Karpas-422 (cell line): ENCODE results near the gene CDC5L. TPM values are rescaled to one million over a fixed set of nuclear protein-coding genes. Genes with fewer than 3 reads are reported as not detected.
A peak's percentile ranks its signal among the peaks of the same experiment; 100 is the strongest.

ENCODE experiments used
- DNase-seq: peaks from one replicate; pipeline ENCODE4 v3.0.0-alpha.2; 2015
- H2AFZ ChIP-seq: fragments of 200-600 bp; sonication (generic); 2 replicates; pipeline ENCODE4 v1.6.1; 2014; ENCODE audit warnings: antibody characterized with exemption, low read length, mixed read lengths
- H3K27ac ChIP-seq: fragments of 200-600 bp; sonication (generic); 2 replicates; pipeline ENCODE4 v1.5.1; 2014; ENCODE audit warnings: mild to moderate bottlenecking, low read length, moderate library complexity
- H3K27me3 ChIP-seq: fragments of 200-600 bp; sonication (generic); 2 replicates; pipeline ENCODE4 v1.6.1; 2014; ENCODE audit warnings: low read length, mixed read lengths
- H3K36me3 ChIP-seq: fragments of 200-600 bp; sonication (generic); 2 replicates; pipeline ENCODE4 v1.6.1; 2014; ENCODE audit warnings: low read length, mixed read lengths; ENCODE audit not compliant: insufficient read depth
- H3K4me1 ChIP-seq: fragments of 200-600 bp; sonication (generic); 2 replicates; pipeline ENCODE4 v1.6.1; 2014; ENCODE audit warnings: mild to moderate bottlenecking, low read length, mixed read lengths
- H3K4me2 ChIP-seq: fragments of 200-600 bp; sonication (generic); 2 replicates; pipeline ENCODE4 v1.6.1; 2014; ENCODE audit warnings: low read length, low read depth, mild to moderate bottlenecking; ENCODE audit not compliant: poor library complexity, severe bottlenecking
- H3K4me3 ChIP-seq: fragments of 200-600 bp; sonication (generic); 2 replicates; pipeline ENCODE4 v1.5.1; 2014; ENCODE audit warnings: mild to moderate bottlenecking, antibody characterized with exemption, low read length, mixed read lengths
- H3K79me2 ChIP-seq: fragments of 200-600 bp; sonication (generic); 2 replicates; pipeline ENCODE4 v1.6.1; 2014; ENCODE audit warnings: mild to moderate bottlenecking, low read length, mixed read lengths
- H3K9ac ChIP-seq: fragments of 200-600 bp; sonication (generic); 2 replicates; pipeline ENCODE4 v1.6.0; 2014; ENCODE audit warnings: low read length
- H3K9me2 ChIP-seq: fragments of 200-600 bp; sonication (generic), shearing (Covaris generic); replicated peaks from 2 replicates; pipeline ENCODE4 v1.6.0; 2014; ENCODE audit warnings: mild to moderate bottlenecking, low read length, moderate library complexity; ENCODE audit not compliant: insufficient read depth
- H3K9me3 ChIP-seq: fragments of 300-700, 200-600 bp; sonication (generic); 2 replicates; pipeline ENCODE4 v1.6.1; 2014; ENCODE audit warnings: low read length, mixed read lengths
- H4K20me1 ChIP-seq: fragments of 200-600 bp; sonication (generic); 2 replicates; pipeline ENCODE4 v1.6.1; 2014; ENCODE audit warnings: mild to moderate bottlenecking, antibody characterized with exemption, low read length, low read depth; ENCODE audit not compliant: insufficient read depth
- total RNA-seq: library from RNA; depleted of rRNA; stranded (reverse); fragments of >200 nt; shearing (Covaris generic); gene quantifications from 2 replicates; pipeline ENCODE4 v1.2.3, GENCODE V29; 2014; ENCODE audit warnings: low replicate concordance

CDC5L gene
- total RNA-seq, 1 experiment from 2014 or later, result 19.1 TPM

DNA sequence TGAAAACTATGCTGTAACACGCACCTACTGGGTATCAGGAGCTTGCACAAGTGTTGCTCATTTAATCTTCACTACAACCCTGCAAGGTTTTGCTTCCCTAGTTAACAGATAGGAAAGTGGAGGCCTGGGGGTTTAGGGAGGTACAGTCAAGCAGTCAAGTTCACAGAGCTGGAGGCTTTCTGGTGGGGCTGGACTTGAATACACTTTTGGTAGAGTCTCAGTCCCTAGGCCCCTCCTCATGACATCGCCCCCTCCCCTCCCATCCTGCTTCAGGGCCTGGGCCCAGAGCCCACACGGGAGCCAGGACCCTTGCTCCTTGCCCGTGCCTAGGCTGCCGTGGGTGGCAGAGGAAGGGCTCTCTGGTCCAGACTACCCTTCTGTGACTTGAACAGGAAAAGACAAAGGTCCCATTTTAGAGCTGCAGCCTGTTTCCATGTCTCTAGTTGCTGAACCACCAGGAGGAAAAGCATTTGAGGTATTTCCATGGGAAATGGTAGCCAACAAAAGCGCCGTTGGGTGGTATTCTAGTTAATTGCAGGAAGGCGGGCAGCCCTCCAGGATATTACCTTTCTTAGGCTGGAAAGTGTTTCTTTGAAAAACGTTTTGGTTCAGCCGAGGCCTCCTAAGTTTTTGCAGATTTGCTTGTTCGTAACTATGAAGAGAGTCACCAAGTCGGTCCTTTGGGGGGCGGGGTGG lies 84.9 kb downstream of the CDC5L start:
- no peak for DNase-seq
- Histone ChIP-seq H3K79me2 (no peaks in the 10 kb centered on the region), H3K27me3 (no peaks in the 10 kb centered on the region), H3K9me2 (no peaks in the 10 kb centered on the region), H3K27ac (no peak overlapping the region), H3K4me1 (peaks cover 3% of the 10 kb centered on the region; the same call in 1 of the 2 replicates), H4K20me1 (no peaks in the 10 kb centered on the region), H3K9me3 (no peaks in the 10 kb centered on the region), H3K4me2 (no peak overlapping the region), H3K9ac (no peak overlapping the region), H3K4me3 (no peak overlapping the region), H2AFZ (no peak overlapping the region), H3K36me3 (no peaks in the 10 kb centered on the region)

DNA sequence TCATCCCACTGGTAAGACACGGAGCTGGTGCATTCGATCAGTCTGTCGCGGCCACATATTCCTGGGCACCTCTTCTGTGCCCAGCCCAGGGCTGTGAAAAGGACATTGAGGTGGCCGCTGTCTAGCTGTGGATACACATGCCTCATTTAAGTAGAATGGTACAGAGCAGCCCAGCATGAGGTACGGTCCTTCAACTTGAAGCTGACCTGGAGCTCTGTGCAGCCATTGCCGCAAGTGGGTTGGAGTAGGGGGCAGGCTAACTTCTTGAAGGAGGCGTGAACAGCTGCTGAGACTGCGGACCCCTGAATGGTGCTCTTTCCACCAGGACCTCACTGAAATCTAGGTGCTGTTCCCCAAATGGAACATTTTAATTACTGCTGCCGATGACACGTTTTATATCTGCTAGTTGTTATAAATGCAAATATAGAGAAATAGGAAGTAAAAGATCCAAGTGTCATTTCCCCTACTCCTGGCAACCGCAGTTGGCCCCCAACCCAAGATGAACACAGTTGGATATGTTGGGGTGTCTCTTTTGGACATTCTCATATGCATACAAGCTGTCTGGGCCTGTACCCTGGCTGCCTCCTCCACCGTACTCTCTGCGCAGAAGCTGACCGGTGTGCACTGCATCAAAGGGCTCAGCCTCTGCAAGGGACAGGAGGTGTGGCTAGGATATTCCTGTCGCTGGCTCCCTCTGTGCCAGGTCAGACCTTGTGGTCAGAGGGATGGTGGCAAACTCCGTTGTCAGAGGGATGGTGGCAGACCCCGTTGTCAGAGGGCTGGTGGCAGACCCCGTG lies 86.1 kb downstream of the CDC5L start:
- Histone ChIP-seq H3K27ac (no peak overlapping the region), H3K27me3 (no peaks in the 10 kb centered on the region), H3K79me2 (no peaks in the 10 kb centered on the region), H3K4me3 (no peak overlapping the region), H4K20me1 (no peaks in the 10 kb centered on the region), H3K9ac (no peak overlapping the region), H3K9me3 (no peaks in the 10 kb centered on the region), H3K9me2 (no peaks in the 10 kb centered on the region), H2AFZ (no peak overlapping the region), H3K36me3 (no peaks in the 10 kb centered on the region), H3K4me2 (no peak overlapping the region), H3K4me1 (peaks cover 3% of the 10 kb centered on the region; the same call in 1 of the 2 replicates)
- no peak for DNase-seq

DNA sequence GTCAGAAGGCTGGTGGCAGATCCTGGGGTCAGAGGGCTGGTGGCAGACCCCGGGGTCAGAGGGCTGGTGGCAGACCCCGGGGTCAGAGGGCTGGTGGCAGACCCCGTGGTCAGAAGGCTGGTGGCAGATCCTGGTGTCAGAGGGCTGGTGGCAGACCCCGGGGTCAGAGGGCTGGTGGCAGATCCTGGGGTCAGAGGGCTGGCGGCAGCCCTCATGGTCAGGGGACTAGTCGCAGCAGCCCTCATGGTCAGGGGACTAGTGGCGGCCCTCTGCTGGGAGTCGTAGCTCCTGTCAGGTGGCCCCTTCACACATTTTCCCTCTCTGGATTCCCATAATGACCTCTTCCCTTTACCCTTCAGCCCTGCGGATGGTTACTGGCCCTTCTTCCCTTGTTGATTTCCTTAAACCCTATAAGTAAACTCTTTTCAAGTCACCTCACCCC lies 86.7 kb downstream of the CDC5L start:
- no peak for DNase-seq
- no peak overlapping the region for H3K4me2 ChIP-seq

DNA sequence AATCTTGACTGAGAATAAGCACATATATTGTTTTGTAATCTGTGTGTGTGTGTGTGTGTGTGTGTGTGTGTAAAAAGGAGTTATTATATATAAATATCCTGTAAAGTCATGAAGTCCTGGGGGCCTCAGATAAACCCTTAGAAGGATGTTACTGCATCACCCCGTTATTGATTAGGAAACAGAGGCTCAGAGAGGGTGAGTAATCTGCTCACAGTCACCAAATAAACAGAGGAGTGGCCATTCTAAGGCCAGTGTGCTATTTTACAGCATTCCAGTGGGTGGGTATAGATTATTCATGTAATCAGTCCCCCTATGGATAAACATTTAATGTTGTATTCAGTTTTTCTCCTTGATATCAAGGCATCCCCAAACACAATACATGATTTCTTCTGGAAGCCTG lies 87.1 kb downstream of the CDC5L start:
- Histone ChIP-seq H3K27ac (no peak overlapping the region), H3K79me2 (no peaks in the 10 kb centered on the region), H3K9me2 (no peaks in the 10 kb centered on the region), H4K20me1 (no peaks in the 10 kb centered on the region), H3K4me2 (no peak overlapping the region), H3K4me3 (no peak overlapping the region), H3K4me1 (peaks cover 3% of the 10 kb centered on the region; the same call in 1 of the 2 replicates), H3K36me3 (no peaks in the 10 kb centered on the region), H2AFZ (no peak overlapping the region), H3K27me3 (no peaks in the 10 kb centered on the region), H3K9me3 (no peaks in the 10 kb centered on the region), H3K9ac (no peak overlapping the region)
- no peak for DNase-seq

More for the DNA sequence above, 86.7 kb downstream of the CDC5L start:
- Histone ChIP-seq H4K20me1 (no peaks in the 10 kb centered on the region), H3K9me2 (no peaks in the 10 kb centered on the region), H3K4me1 (peaks cover 3% of the 10 kb centered on the region; the same call in 1 of the 2 replicates), H3K9ac (no peak overlapping the region), H3K4me3 (no peak overlapping the region), H3K79me2 (no peaks in the 10 kb centered on the region), H3K36me3 (no peaks in the 10 kb centered on the region), H3K27ac (no peak overlapping the region), H2AFZ (no peak overlapping the region), H3K27me3 (no peaks in the 10 kb centered on the region), H3K9me3 (no peaks in the 10 kb centered on the region)

DNA sequence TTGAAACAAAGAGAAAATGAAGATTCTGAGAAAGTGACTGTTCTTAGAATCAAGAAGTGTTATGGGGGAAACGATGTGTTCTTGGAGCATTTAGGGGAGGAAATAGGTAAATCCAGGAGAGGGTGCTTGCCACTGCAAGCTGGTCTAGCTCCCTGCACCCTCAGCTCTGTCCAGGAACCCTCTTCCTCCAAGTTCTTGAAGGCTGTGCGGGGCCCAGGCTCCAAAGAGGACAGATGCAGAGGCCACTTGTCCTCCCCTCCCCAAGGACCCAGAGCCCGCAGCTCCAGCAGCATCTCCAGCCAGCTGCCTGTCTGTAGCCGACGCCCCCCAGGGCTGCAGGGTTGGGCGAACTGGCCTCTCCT lies 87.9 kb downstream of the CDC5L start:
- Histone ChIP-seq H3K9ac (no peak overlapping the region), H3K4me2 (no peak overlapping the region), H3K27me3 (no peaks in the 10 kb centered on the region), H3K9me2 (no peaks in the 10 kb centered on the region), H3K79me2 (no peaks in the 10 kb centered on the region), H3K9me3 (no peaks in the 10 kb centered on the region), H3K4me1 (no peaks in the 10 kb centered on the region), H2AFZ (no peak overlapping the region), H3K27ac (no peak overlapping the region), H4K20me1 (no peaks in the 10 kb centered on the region), H3K4me3 (no peak overlapping the region), H3K36me3 (no peaks in the 10 kb centered on the region)
- no peak for DNase-seq

DNA sequence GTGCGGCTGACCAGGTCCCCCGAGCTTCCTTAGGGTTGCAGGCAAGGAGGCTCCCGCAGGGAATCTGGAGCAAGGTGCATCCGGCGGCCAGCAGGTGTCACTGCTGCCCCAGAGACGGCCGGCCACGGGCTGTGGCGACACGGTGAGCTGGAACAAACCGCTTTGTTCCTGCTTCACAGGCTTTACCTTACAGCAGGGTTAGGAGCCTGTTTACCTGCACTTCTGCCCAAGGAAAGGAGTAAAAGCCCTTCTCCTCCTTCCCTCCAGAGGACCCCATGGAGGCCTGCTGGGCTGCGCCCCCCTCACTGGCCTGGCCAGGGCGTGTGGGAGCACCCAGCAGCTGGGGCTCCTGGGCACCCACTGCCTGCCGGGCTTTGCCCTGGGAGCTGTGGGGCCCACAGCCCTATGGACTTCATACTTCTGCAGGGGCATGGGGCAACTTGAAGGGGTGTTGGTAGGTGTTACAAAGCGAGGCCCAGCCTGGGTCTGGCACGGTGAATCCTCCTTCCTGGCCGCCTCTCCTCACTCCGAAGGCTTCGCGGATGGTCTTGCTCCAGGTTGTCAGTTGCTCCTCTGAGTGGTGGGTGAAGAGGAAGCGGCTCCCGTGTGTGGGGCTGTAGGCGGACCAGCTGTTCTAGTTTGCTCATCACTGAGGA lies 88.4 kb downstream of the CDC5L start:
- DNase-seq, result peak; percentile 83
- Histone ChIP-seq H3K27me3 (no peaks in the 10 kb centered on the region), H3K36me3 (no peaks in the 10 kb centered on the region), H3K9ac (no peak overlapping the region), H3K9me2 (no peaks in the 10 kb centered on the region), H3K4me2 (no peak overlapping the region), H3K9me3 (no peaks in the 10 kb centered on the region), H3K4me3 (no peak overlapping the region), H3K4me1 (peaks cover under 1% of the 10 kb centered on the region; the same call in 1 of the 2 replicates), H3K27ac (no peak overlapping the region), H4K20me1 (no peaks in the 10 kb centered on the region), H3K79me2 (no peaks in the 10 kb centered on the region), H2AFZ (no peak overlapping the region)

DNA sequence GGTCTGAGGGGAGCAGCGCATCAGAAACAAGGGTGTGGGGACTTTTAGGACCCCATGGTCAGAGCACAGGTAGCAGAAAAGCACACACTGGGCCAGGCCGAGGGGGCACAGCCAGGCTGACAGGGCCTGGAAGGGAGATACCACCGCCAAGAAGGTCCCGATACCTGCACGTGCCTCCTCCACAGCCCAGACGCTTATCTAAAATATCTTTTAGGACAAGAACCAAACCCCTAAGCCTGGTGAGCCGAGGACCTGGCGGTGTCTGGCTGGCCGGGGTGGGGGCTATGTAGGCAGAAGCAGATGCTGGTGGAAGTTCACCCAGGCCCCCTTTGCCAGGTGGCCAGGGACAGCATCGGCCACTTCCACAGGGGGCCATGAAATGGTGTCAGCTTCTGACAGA lies 89.3 kb downstream of the CDC5L start:
- Histone ChIP-seq H3K4me1 (peaks cover 4% of the 10 kb centered on the region; the same call in 1 of the 2 replicates), H3K27ac (no peak overlapping the region), H3K36me3 (no peaks in the 10 kb centered on the region), H3K79me2 (no peaks in the 10 kb centered on the region), H3K4me2 (no peak overlapping the region), H4K20me1 (no peaks in the 10 kb centered on the region), H3K9me3 (no peaks in the 10 kb centered on the region), H3K9ac (no peak overlapping the region), H2AFZ (no peak overlapping the region), H3K4me3 (no peak overlapping the region), H3K27me3 (no peaks in the 10 kb centered on the region), H3K9me2 (no peaks in the 10 kb centered on the region)
- DNase-seq, result no peak

DNA sequence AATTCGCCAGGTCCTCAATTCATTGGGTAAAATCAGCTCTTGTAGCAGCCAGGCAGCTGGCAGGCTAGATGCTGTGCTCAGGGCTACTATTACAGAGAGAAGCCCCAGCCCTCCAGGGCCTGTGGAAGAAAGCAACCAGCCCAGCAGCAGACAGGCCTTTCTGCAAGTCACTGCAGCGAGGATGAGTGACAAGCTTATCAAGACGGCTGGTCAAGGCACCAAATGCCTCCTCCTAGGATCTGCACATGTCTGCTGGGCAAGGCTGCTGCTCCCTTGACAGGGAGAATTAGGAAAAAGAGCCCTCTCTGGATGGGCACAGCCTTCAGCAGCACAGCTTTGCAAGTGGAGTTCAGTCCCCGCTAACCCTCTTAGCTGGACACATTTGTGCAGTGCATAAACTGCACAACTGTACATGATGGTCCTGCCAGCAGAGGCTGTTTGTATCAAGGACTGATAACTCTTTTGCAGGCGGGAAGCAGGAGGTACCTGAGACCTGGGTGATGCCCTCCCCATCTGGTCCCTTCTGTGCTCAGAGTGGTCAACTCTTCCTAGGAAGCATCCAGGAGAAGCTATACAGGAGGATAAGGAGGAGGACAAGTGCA lies 89.9 kb downstream of the CDC5L start:
- no peaks in the 10 kb centered on the region for H3K79me2 ChIP-seq
- H2AFZ ChIP-seq, result no peak overlapping the region
- H3K9me3 ChIP-seq, result no peaks in the 10 kb centered on the region
- H3K4me3 ChIP-seq, result no peak overlapping the region
- no peak for DNase-seq
- H3K27me3 ChIP-seq, result no peaks in the 10 kb centered on the region
- no peak overlapping the region for H3K4me2 ChIP-seq
- peaks cover 4% of the 10 kb centered on the region; the same call in 1 of the 2 replicates for H3K4me1 ChIP-seq
- no peak overlapping the region for H3K9ac ChIP-seq
- H3K27ac ChIP-seq, result no peak overlapping the region
- no peaks in the 10 kb centered on the region for H4K20me1 ChIP-seq
- H3K9me2 ChIP-seq, result no peaks in the 10 kb centered on the region
- no peaks in the 10 kb centered on the region for H3K36me3 ChIP-seq
